GM06990 (cell line): ENCODE measurements around the gene UGT1A4.

Experiments
- DNase-seq: peaks from one replicate; pipeline ENCODE4 v3.0.0-alpha.2; 2011; ENCODE audit not compliant: insufficient read length; ENCODE audit errors: extremely low read depth
- H3K27me3 ChIP-seq: replicated peaks from 2 replicates; pipeline ENCODE4 v1.6.0; 2011; ENCODE audit warnings: low read length; ENCODE audit not compliant: control insufficient read depth, insufficient read depth
- H3K36me3 ChIP-seq: 2 replicates; pipeline ENCODE4 v1.5.1; 2011; ENCODE audit warnings: low read length; ENCODE audit not compliant: control insufficient read depth, insufficient read depth
- H3K4me3 ChIP-seq: replicated peaks from 2 replicates; pipeline ENCODE4 v1.5.1; 2011; ENCODE audit warnings: low read depth, mild to moderate bottlenecking, control low read depth, low read length
- TF ChIP-seq, protein P1 (sequence below): IDR thresholded peaks from 2 replicates; pipeline ENCODE4 v1.5.1; 2011; ENCODE audit warnings: low read length, control low read depth, mild to moderate bottlenecking, inconsistent platforms; ENCODE audit not compliant: insufficient read depth, poor library complexity, severe bottlenecking

Gene UGT1A4

GRCh38 chr2:233708942-233709341 is 9.6 kb upstream of the UGT1A4 start:
- TF ChIP-seq, protein P1, sequence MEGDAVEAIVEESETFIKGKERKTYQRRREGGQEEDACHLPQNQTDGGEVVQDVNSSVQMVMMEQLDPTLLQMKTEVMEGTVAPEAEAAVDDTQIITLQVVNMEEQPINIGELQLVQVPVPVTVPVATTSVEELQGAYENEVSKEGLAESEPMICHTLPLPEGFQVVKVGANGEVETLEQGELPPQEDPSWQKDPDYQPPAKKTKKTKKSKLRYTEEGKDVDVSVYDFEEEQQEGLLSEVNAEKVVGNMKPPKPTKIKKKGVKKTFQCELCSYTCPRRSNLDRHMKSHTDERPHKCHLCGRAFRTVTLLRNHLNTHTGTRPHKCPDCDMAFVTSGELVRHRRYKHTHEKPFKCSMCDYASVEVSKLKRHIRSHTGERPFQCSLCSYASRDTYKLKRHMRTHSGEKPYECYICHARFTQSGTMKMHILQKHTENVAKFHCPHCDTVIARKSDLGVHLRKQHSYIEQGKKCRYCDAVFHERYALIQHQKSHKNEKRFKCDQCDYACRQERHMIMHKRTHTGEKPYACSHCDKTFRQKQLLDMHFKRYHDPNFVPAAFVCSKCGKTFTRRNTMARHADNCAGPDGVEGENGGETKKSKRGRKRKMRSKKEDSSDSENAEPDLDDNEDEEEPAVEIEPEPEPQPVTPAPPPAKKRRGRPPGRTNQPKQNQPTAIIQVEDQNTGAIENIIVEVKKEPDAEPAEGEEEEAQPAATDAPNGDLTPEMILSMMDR, result no peak

GRCh38 chr2:233711312-233712008 is 7.1 kb upstream of the UGT1A4 start:
- Histone ChIP-seq H3K4me3 (no peak overlapping the region), H3K27me3 (no peaks in the 10 kb centered on the region), H3K36me3 (no peaks in the 10 kb centered on the region)
- TF ChIP-seq, protein P1, result peak; percentile 96
- DNase-seq, result no peak

More at GRCh38 chr2:233708942-233709341, 9.6 kb upstream of the UGT1A4 start:
- no peak overlapping the region for H3K4me3 ChIP-seq
- no peak for DNase-seq
- H3K36me3 ChIP-seq, result no peaks in the 10 kb centered on the region
- no peaks in the 10 kb centered on the region for H3K27me3 ChIP-seq

- no peak within 1 kb of the TSS for H3K4me3 ChIP-seq
- TF ChIP-seq, protein P1, result no peak
- no peaks in the 10 kb centered on the region for H3K27me3 ChIP-seq
- DNase-seq, result no peak
- no peaks in the 10 kb centered on the region for H3K36me3 ChIP-seq
Observed at GRCh38 chr2:233712611-233713261, 5.8 kb upstream of the UGT1A4 start, which contains the start of gene UGT1A5. Gene UGT1A5 (plus strand): TSS chr2:233712907. CDS start chr2:233712992, 85 bp downstream.

DNA sequence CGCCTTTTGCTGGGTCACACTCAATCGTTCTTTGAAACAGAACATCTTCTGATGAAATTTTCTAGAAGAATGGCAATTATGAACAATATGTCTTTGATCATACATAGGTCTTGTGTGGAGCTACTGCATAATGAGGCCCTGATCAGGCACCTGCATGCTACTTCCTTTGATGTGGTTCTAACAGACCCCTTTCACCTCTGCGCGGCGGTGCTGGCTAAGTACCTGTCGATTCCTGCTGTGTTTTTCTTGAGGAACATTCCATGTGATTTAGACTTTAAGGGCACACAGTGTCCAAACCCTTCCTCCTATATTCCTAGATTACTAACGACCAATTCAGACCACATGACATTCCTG is 5.3 kb upstream of the UGT1A4 start:
- no peaks in the 10 kb centered on the region for H3K36me3 ChIP-seq
- TF ChIP-seq, protein P1, result no peak
- no peak overlapping the region for H3K4me3 ChIP-seq
- H3K27me3 ChIP-seq, result no peaks in the 10 kb centered on the region
- no peak for DNase-seq

- DNase-seq, result no peak
- no peaks in the 10 kb centered on the region for H3K36me3 ChIP-seq
- TF ChIP-seq, protein P1, result no peak
- H3K4me3 ChIP-seq, result no peak overlapping the region
- no peaks in the 10 kb centered on the region for H3K27me3 ChIP-seq
Observed at GRCh38 chr2:233714121-233714520, 4.4 kb upstream of the UGT1A4 start.
